RWPE1 (cell line): ENCODE results near the gene ATF7IP2.
"Not testable (repeated sequence)": the region's sequence is repeated elsewhere in the genome, so short reads cannot be mapped to it uniquely, and the experiment has no call there.

Source experiments
- CTCF ChIA-PET: fragments of 350-600 bp; sonication (Branson Sonifier 250); formaldehyde crosslinking; extraction: SDS; loops from one replicate; lab custom pipeline; 2021; lab: Yijun Ruan, JAX
- POLR2A ChIA-PET: fragments of 400-600 bp; formaldehyde crosslinking; extraction: SDS; loops from one replicate; lab custom pipeline; 2020; ENCODE audit warnings: antibody characterized with exemption; ENCODE audit not compliant: low non-redundant PET; lab: Yijun Ruan, JAX
- DNase-seq: peaks from one replicate; pipeline ENCODE4 v3.0.0; 2012; ENCODE audit warnings: low spot score
- H3K27ac ChIP-seq: fragments of 450-650 bp; 2 replicates; pipeline ENCODE4 v1.5.1; 2017
- TF ChIP-seq, protein P1 (sequence below): fragments of 450-650 bp; conservative IDR thresholded peaks from 2 replicates; pipeline ENCODE4 v1.5.1; 2017; ENCODE audit warnings: low read depth, mild to moderate bottlenecking

Gene ATF7IP2

DNA sequence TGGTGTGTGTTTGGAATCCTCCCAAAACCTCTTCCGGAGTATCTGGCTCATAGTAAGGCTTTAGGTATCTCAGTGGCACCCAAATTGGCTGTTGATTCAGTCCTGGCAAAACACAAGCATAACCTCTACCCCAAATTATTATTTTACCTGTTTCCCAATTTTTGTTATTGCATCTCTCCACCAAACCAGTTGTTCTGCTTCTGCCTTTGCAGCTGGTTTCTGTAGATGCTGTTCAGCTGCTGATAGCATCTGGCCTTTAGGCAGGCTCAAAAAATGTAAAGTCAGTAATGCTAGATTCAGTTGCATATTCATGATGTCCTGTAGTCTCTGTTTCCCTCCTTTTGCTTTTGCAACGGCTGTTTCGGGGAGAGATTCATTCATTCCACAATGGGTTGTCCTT, 33.8 kb downstream of the ATF7IP2 start:
- ChIA-PET POLR2A (no interaction called here), CTCF (no interaction called here)
- no peak for DNase-seq
- TF ChIP-seq, protein P1, sequence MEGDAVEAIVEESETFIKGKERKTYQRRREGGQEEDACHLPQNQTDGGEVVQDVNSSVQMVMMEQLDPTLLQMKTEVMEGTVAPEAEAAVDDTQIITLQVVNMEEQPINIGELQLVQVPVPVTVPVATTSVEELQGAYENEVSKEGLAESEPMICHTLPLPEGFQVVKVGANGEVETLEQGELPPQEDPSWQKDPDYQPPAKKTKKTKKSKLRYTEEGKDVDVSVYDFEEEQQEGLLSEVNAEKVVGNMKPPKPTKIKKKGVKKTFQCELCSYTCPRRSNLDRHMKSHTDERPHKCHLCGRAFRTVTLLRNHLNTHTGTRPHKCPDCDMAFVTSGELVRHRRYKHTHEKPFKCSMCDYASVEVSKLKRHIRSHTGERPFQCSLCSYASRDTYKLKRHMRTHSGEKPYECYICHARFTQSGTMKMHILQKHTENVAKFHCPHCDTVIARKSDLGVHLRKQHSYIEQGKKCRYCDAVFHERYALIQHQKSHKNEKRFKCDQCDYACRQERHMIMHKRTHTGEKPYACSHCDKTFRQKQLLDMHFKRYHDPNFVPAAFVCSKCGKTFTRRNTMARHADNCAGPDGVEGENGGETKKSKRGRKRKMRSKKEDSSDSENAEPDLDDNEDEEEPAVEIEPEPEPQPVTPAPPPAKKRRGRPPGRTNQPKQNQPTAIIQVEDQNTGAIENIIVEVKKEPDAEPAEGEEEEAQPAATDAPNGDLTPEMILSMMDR = no peak
- no peak overlapping the region for H3K27ac ChIP-seq

DNA sequence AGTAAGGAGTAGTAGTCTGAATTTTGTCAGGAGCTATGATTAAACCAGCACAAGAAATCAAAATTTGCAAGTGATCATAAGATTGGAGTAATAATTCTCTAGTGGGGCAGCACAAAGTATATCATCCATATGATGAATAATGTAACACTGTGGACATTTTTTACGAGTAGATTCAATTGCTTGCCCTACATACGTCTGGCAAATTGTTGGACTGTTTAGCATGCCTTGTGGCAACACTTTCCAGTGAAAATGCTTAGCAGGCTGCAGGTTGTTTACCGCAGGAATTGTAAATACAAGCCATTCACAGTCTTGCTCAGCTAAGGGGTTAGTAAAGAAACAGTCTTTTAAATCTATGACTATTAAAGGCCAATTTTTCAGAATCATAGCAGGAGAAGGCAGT, 35.7 kb downstream of the ATF7IP2 start:
- H3K27ac ChIP-seq = no peak overlapping the region
- ChIA-PET POLR2A (no interaction called here), CTCF (no interaction called here)
- DNase-seq = no peak
- TF ChIP-seq, protein P1 = no peak

DNA sequence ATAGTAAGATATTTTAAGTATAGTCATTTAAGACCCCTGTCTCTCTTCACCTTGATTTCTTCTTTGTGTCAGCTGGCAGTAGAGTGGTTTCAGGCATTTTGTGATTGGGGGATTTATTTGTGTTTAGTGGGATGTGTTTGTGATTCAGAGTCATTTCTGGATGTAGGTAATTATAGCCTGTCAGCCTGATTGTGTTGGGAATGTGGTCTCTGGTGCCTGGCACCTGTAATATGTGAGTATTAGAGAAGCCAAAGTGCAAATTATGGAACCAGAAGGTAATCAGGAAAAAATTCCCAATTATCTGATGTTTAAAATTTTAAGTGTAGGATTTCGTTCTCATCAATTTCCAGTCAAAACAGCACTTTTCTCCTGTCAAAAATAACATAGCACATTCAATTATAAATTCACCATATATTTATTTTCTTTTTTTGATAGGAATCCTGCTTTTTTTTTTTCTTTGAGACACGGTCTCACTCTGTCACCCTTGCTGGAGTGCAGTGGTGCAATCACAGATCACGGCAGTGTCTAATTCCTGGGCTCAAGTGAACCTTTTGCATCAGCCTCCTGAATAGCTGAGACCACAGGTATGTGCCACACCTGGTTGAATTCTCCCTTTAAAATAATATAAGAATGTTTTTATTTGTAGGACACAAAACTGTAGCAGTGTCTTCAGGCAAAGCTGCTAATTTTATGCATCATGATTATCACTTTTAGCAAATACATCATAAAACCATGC, 42.7 kb downstream of the ATF7IP2 start:
- no peak overlapping the region for H3K27ac ChIP-seq
- TF ChIP-seq, protein P1 = no peak
- ChIA-PET POLR2A (no interaction called here), CTCF (interaction anchor here (0.6 to 0.7 kb wide), 3 partner anchors 114 to 1482 kb away, joined by 3 to 4 read pairs (median 3); no protein-coding TSS in a partner anchor)
- DNase-seq = peak; percentile 38

DNA sequence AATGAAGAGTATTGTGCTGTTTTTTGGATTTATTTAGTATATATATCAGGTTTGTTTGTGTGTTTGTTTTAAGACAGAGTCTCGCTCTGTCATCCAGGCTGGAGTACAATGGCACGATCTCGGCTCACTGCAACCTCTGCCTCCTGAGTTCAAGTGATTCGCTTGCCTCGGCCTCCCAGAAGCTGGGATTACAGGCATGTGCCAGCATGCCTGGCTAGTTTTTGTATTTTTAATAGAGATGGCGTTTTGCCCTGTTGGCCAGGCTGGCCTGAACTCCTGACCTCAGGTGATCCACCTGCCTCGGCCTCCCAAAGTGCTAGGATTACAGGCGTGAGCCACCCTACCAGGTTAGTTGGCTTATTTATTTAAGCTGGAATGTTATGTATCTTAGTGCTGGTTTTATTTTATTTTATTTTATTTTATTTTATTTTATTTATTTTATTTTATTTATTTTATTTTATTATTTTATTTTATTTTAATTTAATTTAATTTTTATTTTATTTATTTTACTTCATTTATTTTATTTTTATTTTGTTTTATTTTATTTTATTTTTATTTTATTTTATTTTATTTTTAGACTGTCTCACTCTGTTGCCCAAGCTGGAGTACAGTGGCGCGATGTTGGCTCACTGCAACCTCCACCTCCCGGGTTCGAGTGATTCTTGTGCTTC, 43.6 kb downstream of the ATF7IP2 start:
- H3K27ac ChIP-seq, DNase-seq, POLR2A ChIA-PET: not testable (repeated sequence)
- CTCF ChIA-PET = interaction anchor here (0.6 kb wide), 1 partner anchor 251 kb away, joined by 3 read pairs; no protein-coding TSS in a partner anchor

DNA sequence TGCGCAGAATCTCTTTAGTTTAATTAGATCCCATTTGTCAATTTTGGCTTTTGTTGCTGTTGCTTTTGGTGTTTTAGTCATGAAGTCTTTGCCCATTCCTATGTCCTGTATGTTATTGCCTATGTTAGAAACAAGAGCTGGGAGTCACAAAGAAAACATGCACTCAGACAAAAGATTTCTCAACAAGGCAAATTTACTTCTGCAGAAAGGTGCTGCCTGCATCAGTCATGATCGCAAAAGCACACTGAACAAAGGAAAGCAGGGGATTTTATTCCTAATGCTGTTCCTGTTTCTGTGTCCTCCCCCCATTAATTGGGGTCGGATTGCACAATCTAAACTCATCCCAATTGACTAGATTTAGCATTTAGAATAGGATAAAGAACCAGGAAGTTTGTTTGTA, 55.9 kb downstream of the ATF7IP2 start:
- CTCF ChIA-PET = no interaction called here
- no peak for DNase-seq
- POLR2A ChIA-PET = interaction anchor here (0.6 kb wide), 1 partner anchor 12 kb away, joined by 4 read pairs; no protein-coding TSS in a partner anchor
- no peak overlapping the region for H3K27ac ChIP-seq
- TF ChIP-seq, protein P1 = no peak

DNA sequence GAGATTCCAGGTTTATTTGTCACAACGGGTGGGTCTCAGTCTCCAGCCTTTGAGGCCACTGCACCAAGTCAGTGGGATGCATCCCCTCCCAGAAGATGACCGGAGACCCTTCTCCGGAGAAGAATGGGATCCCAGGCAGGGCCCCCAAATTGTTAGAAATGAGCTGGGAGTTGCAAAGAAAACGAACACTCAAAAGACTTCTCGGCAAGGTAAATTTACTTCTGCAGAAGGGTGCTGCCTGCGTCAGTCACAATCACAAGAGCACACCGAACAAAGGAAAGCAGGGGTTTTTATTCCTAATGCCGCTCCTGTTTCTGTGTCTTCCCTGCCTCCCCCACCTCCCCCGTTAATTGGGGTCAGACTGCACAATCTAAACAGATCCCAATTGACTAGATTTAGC, 61.4 kb downstream of the ATF7IP2 start:
- no peak overlapping the region for H3K27ac ChIP-seq
- TF ChIP-seq, protein P1 = no peak
- POLR2A ChIA-PET = no interaction called here
- CTCF ChIA-PET = no interaction called here
- no peak for DNase-seq

DNA sequence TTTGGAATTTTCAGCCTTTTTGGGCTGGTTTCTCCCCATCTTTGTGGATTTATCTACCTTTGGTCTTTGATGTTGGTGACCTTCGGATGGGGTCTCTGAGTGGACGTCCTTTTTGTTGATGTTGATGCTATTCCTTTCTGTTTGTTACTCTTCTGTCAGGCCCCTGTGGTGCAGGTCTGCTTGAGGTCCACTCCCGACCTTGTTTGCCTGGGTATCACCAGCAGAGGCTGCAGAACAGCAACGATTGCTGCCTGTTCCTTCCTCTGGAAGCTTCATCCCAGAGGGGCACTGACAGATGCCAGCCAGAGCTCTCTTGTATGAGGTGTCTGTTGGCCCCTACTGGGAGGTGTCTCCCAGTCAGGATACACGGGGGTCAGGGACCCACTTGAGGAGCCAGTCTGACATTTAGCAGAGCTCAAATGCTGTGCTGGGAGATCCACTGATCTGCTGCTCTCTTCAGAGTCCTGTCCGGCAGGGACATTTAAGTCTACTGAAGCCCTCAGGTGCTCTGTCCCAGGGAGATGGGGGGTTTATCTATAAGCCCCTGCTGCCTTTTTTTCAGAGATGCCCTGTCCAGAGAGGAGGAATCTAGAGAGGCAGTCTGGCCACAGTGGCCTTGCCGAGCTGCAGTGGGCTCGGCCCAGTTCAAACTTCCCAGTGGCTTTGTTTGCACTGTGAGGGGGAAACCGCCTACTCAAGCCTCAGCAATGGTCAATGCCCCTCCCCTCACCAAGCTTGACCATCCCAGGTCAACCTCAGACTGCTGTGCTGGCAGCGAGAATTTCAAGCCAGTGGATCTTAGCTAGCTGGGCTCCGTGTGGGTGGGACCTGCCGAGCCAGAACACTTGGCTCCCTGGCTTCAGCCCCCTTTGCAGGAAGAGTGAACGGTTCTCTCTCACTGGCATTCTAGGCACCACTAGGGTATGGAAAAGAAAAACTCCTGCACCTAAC, 66.6 kb downstream of the ATF7IP2 start:
- CTCF ChIA-PET = interaction anchor here (0.6 kb wide), 2 partner anchors 66 to 193 kb away, joined by 3 read pairs; no protein-coding TSS in a partner anchor
- H3K27ac ChIP-seq, DNase-seq, POLR2A ChIA-PET: not testable (repeated sequence)
